NK-92 treated with Interleukin-12 subunit alpha and Interleukin-12 subunit beta, amount 100 ng/mL, for 24 hours (cell line): Measurements from ENCODE around the gene ALDH3B1.
"Not testable (repeated sequence)": the region's sequence is repeated elsewhere in the genome, so short reads cannot be mapped to it uniquely, and the experiment has no call there.

Experiments used
- DNase-seq: peaks from one replicate; lab custom pipeline; 2025; lab: John Stamatoyannopoulos, UW

Gene ALDH3B1

GRCh38 chr11:68010090-68011041 is at the start of gene ALDH3B1:
ALDH3B1 (plus strand) TSS chr11:68010327; CDS start chr11:68015298, 4,971 bp downstream.
- DNase-seq = no peak

- DNase-seq = not testable (repeated sequence)
Observed at GRCh38 chr11:67963217-67963616, 46.9 kb upstream of the ALDH3B1 start.

GRCh38 chr11:67963879-67964278 is 46.2 kb upstream of the ALDH3B1 start:
- DNase-seq = not testable (repeated sequence)

- not testable (repeated sequence) for DNase-seq
Observed at GRCh38 chr11:67964746-67965145, 45.4 kb upstream of the ALDH3B1 start.

- not testable (repeated sequence) for DNase-seq
Observed at GRCh38 chr11:67965830-67966348, 44.2 kb upstream of the ALDH3B1 start.

- DNase-seq = not testable (repeated sequence)
Observed at GRCh38 chr11:67974746-67975145, 35.4 kb upstream of the ALDH3B1 start.

- DNase-seq = not testable (repeated sequence)
Observed at GRCh38 chr11:67978766-67979418, 31.2 kb upstream of the ALDH3B1 start.

GRCh38 chr11:67981226-67981625 is 28.9 kb upstream of the ALDH3B1 start:
- DNase-seq = not testable (repeated sequence)

- DNase-seq = not testable (repeated sequence)
Observed at GRCh38 chr11:67982255-67982857, 27.8 kb upstream of the ALDH3B1 start.

- no peak for DNase-seq
Observed at GRCh38 chr11:67983951-67984350, 26.2 kb upstream of the ALDH3B1 start.

GRCh38 chr11:67985302-67985701 is 24.8 kb upstream of the ALDH3B1 start:
- not testable (repeated sequence) for DNase-seq

GRCh38 chr11:67990546-67991346 is 19.4 kb upstream of the ALDH3B1 start:
- DNase-seq = not testable (repeated sequence)

GRCh38 chr11:67991347-67992121 is 18.6 kb upstream of the ALDH3B1 start:
- DNase-seq = not testable (repeated sequence)

GRCh38 chr11:67993821-67994220 is 16.3 kb upstream of the ALDH3B1 start:
- DNase-seq = peak; percentile 37

GRCh38 chr11:67994387-67994786 is 15.7 kb upstream of the ALDH3B1 start:
- not testable (repeated sequence) for DNase-seq

GRCh38 chr11:67995129-67995528 is 15.0 kb upstream of the ALDH3B1 start:
- DNase-seq = not testable (repeated sequence)

GRCh38 chr11:67995579-67995978 is 14.5 kb upstream of the ALDH3B1 start:
- DNase-seq = not testable (repeated sequence)

GRCh38 chr11:67996051-67996450 is 14.1 kb upstream of the ALDH3B1 start:
- DNase-seq = no peak

GRCh38 chr11:67996622-67997474 is 13.3 kb upstream of the ALDH3B1 start:
- no peak for DNase-seq
